Measurements from ENCODE around the gene ATXN1.

ATXN1 gene

DNA sequence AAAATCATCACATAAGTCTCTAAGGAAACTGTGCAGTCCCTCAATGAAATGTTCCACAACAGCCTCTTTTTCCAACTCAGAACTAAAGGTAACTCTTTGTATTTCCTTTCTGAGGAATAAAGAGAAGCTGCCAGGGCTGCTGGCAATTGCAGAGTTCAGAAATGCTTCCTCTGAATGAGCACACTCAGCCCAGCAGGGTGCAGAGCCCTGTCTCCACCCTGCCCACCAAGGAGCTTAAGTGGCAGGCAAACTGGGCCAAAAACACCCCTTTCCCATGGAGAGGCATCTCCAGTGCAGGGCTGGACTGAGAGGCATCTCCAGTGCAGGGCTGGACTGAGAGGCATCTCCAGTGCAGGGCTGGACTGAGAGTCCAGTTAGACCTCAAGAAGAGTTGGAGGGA is 267.5 kb downstream of the ATXN1 start:
- ATAC-seq, result no peak
- no peak for TF ChIP-seq GLIS3 (CRISPR knock-in tag; IDR thresholded peaks at IDR 0.05)
- no peak for TF ChIP-seq ZFP3 (CRISPR knock-in tag; IDR thresholded peaks at IDR 0.05)
- TF ChIP-seq ZNF565 (CRISPR knock-in tag; conservative IDR thresholded peaks at IDR 0.05; ENCODE audit: low read depth), result no peak
- no peak for TF ChIP-seq SNAI2 (CRISPR knock-in tag; IDR thresholded peaks at IDR 0.05)
- TF ChIP-seq ZNF70 (CRISPR knock-in tag; IDR thresholded peaks at IDR 0.05), result no peak
- no peak for TF ChIP-seq CREB5 (CRISPR knock-in tag; IDR thresholded peaks at IDR 0.05; ENCODE audit: low read depth)
- TF ChIP-seq OSR1 (CRISPR knock-in tag; IDR thresholded peaks at IDR 0.05), result no peak
- TF ChIP-seq, protein P1, sequence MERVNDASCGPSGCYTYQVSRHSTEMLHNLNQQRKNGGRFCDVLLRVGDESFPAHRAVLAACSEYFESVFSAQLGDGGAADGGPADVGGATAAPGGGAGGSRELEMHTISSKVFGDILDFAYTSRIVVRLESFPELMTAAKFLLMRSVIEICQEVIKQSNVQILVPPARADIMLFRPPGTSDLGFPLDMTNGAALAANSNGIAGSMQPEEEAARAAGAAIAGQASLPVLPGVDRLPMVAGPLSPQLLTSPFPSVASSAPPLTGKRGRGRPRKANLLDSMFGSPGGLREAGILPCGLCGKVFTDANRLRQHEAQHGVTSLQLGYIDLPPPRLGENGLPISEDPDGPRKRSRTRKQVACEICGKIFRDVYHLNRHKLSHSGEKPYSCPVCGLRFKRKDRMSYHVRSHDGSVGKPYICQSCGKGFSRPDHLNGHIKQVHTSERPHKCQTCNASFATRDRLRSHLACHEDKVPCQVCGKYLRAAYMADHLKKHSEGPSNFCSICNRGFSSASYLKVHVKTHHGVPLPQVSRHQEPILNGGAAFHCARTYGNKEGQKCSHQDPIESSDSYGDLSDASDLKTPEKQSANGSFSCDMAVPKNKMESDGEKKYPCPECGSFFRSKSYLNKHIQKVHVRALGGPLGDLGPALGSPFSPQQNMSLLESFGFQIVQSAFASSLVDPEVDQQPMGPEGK (CRISPR knock-in tag; IDR thresholded peaks at IDR 0.05; ENCODE audit: borderline replicate concordance), result no peak
- TF ChIP-seq TOX (CRISPR knock-in tag; IDR thresholded peaks at IDR 0.05; ENCODE audit: borderline replicate concordance), result no peak
- TF ChIP-seq TCF4 (CRISPR knock-in tag; IDR thresholded peaks at IDR 0.05; ENCODE audit: borderline replicate concordance), result no peak
- TF ChIP-seq ZNF8 (CRISPR knock-in tag; IDR thresholded peaks at IDR 0.05), result no peak

GRCh38 chr6:16493112-16493511 is 268.1 kb downstream of the ATXN1 start:
- TF ChIP-seq ISL1 (CRISPR knock-in tag; IDR thresholded peaks at IDR 0.05) (no peak), BACH2 (CRISPR knock-in tag; IDR thresholded peaks at IDR 0.05; ENCODE audit: borderline replicate concordance) (no peak), TCF4 (CRISPR knock-in tag; IDR thresholded peaks at IDR 0.05; ENCODE audit: borderline replicate concordance) (no peak), ZFP3 (CRISPR knock-in tag; IDR thresholded peaks at IDR 0.05) (no peak), ARNTL (CRISPR knock-in tag; IDR thresholded peaks at IDR 0.05; ENCODE audit: borderline replicate concordance, low read depth) (no peak), OSR1 (CRISPR knock-in tag; IDR thresholded peaks at IDR 0.05) (no peak), ZNF565 (CRISPR knock-in tag; conservative IDR thresholded peaks at IDR 0.05; ENCODE audit: low read depth) (no peak), PPARA (CRISPR knock-in tag; IDR thresholded peaks at IDR 0.05; ENCODE audit: borderline replicate concordance) (no peak), RARB (CRISPR knock-in tag; IDR thresholded peaks at IDR 0.05) (no peak), GLIS3 (CRISPR knock-in tag; IDR thresholded peaks at IDR 0.05) (no peak), CSDC2 (CRISPR knock-in tag; IDR thresholded peaks at IDR 0.05) (no peak), ZC3H10 (CRISPR knock-in tag; IDR thresholded peaks at IDR 0.05) (no peak)
- TF ChIP-seq, protein P1 (CRISPR knock-in tag; IDR thresholded peaks at IDR 0.05; ENCODE audit: borderline replicate concordance), result no peak
- ATAC-seq, result no peak

DNA sequence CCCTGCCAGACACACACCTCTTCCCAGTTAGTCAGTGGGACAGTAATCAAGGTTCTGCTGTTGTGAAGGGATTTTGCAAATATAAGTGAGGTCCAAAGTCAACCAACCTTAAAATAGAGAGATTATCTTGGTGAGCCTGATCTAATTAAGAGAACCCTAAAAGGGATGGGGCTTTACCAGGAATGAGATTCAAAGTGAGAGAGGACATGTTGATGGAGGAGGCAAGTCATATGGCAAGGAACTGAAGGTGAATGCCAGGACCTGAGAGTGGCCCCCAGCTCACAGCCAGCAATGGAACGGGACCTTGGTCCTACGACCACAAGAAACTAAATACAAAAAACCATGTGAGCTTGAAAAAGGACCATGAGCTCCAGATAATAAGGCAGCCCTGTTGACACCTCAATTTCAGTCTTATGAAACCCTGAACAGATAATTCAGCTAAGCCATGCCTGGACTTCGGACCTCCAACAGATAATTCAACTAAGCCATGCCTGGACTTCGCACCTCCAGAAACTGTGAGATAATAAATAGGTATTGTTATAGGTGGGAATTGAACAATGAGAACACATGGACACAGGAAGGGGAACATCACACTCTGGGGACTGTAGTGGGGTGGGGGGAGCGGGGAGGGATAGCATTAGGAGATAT is 269.5 kb downstream of the ATXN1 start:
- ATAC-seq, result no peak
- TF ChIP-seq PPARA (CRISPR knock-in tag; IDR thresholded peaks at IDR 0.05; ENCODE audit: borderline replicate concordance) (no peak), OSR1 (CRISPR knock-in tag; IDR thresholded peaks at IDR 0.05) (no peak), RARB (CRISPR knock-in tag; IDR thresholded peaks at IDR 0.05) (no peak), BACH2 (CRISPR knock-in tag; IDR thresholded peaks at IDR 0.05; ENCODE audit: borderline replicate concordance) (no peak), ESRRG (CRISPR knock-in tag; IDR thresholded peaks at IDR 0.05) (no peak), ZNF8 (CRISPR knock-in tag; IDR thresholded peaks at IDR 0.05) (no peak), ZNF70 (CRISPR knock-in tag; IDR thresholded peaks at IDR 0.05) (no peak), TOX (CRISPR knock-in tag; IDR thresholded peaks at IDR 0.05; ENCODE audit: borderline replicate concordance) (no peak), SNAI2 (CRISPR knock-in tag; IDR thresholded peaks at IDR 0.05) (no peak), CSDC2 (CRISPR knock-in tag; IDR thresholded peaks at IDR 0.05) (no peak), ARNTL (CRISPR knock-in tag; IDR thresholded peaks at IDR 0.05; ENCODE audit: borderline replicate concordance, low read depth) (no peak), ZNF565 (CRISPR knock-in tag; conservative IDR thresholded peaks at IDR 0.05; ENCODE audit: low read depth) (no peak), ZFP3 (CRISPR knock-in tag; IDR thresholded peaks at IDR 0.05) (no peak), ZC3H10 (CRISPR knock-in tag; IDR thresholded peaks at IDR 0.05) (no peak)
- TF ChIP-seq, protein P2, sequence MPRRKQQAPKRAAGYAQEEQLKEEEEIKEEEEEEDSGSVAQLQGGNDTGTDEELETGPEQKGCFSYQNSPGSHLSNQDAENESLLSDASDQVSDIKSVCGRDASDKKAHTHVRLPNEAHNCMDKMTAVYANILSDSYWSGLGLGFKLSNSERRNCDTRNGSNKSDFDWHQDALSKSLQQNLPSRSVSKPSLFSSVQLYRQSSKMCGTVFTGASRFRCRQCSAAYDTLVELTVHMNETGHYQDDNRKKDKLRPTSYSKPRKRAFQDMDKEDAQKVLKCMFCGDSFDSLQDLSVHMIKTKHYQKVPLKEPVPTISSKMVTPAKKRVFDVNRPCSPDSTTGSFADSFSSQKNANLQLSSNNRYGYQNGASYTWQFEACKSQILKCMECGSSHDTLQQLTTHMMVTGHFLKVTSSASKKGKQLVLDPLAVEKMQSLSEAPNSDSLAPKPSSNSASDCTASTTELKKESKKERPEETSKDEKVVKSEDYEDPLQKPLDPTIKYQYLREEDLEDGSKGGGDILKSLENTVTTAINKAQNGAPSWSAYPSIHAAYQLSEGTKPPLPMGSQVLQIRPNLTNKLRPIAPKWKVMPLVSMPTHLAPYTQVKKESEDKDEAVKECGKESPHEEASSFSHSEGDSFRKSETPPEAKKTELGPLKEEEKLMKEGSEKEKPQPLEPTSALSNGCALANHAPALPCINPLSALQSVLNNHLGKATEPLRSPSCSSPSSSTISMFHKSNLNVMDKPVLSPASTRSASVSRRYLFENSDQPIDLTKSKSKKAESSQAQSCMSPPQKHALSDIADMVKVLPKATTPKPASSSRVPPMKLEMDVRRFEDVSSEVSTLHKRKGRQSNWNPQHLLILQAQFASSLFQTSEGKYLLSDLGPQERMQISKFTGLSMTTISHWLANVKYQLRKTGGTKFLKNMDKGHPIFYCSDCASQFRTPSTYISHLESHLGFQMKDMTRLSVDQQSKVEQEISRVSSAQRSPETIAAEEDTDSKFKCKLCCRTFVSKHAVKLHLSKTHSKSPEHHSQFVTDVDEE (CRISPR knock-in tag; IDR thresholded peaks at IDR 0.05), result no peak
- TF ChIP-seq, protein P3, sequence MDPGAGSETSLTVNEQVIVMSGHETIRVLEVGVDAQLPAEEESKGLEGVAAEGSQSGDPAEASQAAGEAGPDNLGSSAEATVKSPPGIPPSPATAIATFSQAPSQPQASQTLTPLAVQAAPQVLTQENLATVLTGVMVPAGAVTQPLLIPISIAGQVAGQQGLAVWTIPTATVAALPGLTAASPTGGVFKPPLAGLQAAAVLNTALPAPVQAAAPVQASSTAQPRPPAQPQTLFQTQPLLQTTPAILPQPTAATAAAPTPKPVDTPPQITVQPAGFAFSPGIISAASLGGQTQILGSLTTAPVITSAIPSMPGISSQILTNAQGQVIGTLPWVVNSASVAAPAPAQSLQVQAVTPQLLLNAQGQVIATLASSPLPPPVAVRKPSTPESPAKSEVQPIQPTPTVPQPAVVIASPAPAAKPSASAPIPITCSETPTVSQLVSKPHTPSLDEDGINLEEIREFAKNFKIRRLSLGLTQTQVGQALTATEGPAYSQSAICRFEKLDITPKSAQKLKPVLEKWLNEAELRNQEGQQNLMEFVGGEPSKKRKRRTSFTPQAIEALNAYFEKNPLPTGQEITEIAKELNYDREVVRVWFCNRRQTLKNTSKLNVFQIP (CRISPR knock-in tag; IDR thresholded peaks at IDR 0.05; ENCODE audit: borderline replicate concordance, low read depth), result no peak
